Stimulated activated effector memory CD8-positive, alpha-beta T cell treated with anti-CD3 and anti-CD28 coated beads, Interleukin-12 subunit alpha, Interleukin-12 subunit beta, amount 100 ng/mL, for 72 hours (primary cell): Measurements from ENCODE around the gene DROSHA.

Source experiments
- ATAC-seq: fragments of 150-1000 bp; cut with Tn5 transposase; 2 replicates; pipeline ENCODE4 v1.10.0; 2021
- DNase-seq, 2 donors: peaks; one replicate each; pipeline ENCODE4 v3.0.0; 2021 to 2022; ENCODE audit warnings: low spot score in 2 of 2
- H3K27ac Mint-ChIP-seq: one replicate; pipeline ENCODE4 v1.8.0; 2022; ENCODE audit warnings: mild to moderate bottlenecking, mixed read lengths
- H3K36me3 Mint-ChIP-seq: one replicate; pipeline ENCODE4 v1.8.0; 2022; ENCODE audit warnings: mild to moderate bottlenecking, mixed read lengths
- H3K4me1 Mint-ChIP-seq: one replicate; pipeline ENCODE4 v1.8.0; 2022; ENCODE audit warnings: mixed read lengths
- H3K4me3 Mint-ChIP-seq: one replicate; pipeline ENCODE4 v1.8.0; 2022; ENCODE audit warnings: mild to moderate bottlenecking, mixed read lengths
- H3K9me3 Mint-ChIP-seq: one replicate; pipeline ENCODE4 v1.8.0; 2022; ENCODE audit warnings: mixed read lengths

The DROSHA gene

GRCh38 chr5:31427013-31427723, 104.7 kb downstream of the DROSHA start:
- H3K4me3 Mint-ChIP-seq: no peak overlapping the region
- peaks cover 78% of the 10 kb centered on the region for H3K36me3 Mint-ChIP-seq
- ATAC-seq (no peak), DNase-seq (no peak)
- no peak overlapping the region for H3K27ac Mint-ChIP-seq
- no peaks in the 10 kb centered on the region for H3K4me1 Mint-ChIP-seq
- no peaks in the 10 kb centered on the region for H3K9me3 Mint-ChIP-seq

DNA sequence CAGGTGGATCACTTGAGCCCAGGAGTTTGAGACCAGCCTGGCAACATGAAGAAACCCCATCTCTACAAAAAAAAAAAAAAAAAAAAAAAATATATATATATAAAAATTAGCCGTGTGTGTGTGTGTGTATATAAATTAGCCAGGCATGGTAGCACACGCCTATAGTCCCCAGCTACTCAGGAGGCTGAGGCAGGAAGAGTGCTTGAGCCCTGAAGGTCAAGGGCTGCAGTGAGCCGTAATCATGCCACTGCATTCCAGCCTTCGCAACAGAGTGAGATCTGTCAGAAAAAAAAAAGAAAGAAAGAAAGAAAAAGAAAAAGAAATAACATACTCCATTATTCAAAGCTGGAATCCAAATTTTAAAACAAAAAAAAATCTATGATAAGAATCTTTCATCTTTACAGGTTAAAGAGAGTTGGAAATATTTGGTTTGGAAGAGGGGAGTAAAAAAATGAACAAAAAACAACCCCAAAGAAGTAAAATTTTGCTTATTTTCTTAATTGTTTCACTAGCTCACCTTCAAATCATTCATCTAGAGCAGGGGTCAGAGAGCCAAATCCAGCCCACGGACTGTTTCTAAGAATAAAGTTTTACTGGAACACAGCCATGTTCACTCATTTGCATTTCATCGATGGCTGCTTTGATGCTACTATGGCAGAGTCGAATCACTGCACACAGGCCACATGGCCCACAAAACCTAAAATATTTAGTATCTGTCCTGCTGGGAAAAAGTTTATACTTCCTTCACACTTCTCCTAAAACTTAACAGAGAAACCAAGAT, 109.9 kb downstream of the DROSHA start:
- Mint-ChIP-seq H3K4me3 (no peak overlapping the region), H3K36me3 (peaks cover 62% of the 10 kb centered on the region), H3K27ac (no peak overlapping the region), H3K4me1 (no peaks in the 10 kb centered on the region), H3K9me3 (no peaks in the 10 kb centered on the region)
- ATAC-seq: no peak
- DNase-seq: no peak

DNA sequence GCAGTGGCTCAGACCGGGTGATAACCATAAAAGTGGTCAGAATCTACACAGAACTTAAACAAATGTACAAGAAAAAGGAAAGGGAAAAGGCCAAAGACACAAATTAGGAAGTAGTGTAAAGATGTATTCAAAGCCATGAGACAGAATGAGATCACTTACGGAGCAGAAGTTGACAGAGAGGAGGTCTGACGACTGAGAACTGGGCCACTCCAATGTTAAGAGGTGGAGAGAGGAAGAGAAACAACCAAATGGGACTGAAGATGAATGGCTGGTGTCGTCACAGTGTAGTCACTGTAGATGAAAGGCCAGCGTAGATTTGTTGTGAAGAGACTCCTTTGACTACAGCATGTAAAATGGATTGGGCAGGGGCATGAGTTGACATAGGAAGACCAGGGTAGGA, 114.4 kb downstream of the DROSHA start:
- Mint-ChIP-seq H3K4me3 (no peak overlapping the region), H3K27ac (no peak overlapping the region), H3K36me3 (peaks cover 28% of the 10 kb centered on the region), H3K9me3 (no peaks in the 10 kb centered on the region), H3K4me1 (peaks cover 6% of the 10 kb centered on the region)
- no peak for ATAC-seq
- DNase-seq: no peak

GRCh38 chr5:31416547-31416946, 115.3 kb downstream of the DROSHA start:
- Mint-ChIP-seq H3K36me3 (peaks cover 22% of the 10 kb centered on the region), H3K4me3 (no peak overlapping the region), H3K9me3 (no peaks in the 10 kb centered on the region), H3K27ac (no peak overlapping the region), H3K4me1 (peaks cover 6% of the 10 kb centered on the region)
- no peak for DNase-seq
- ATAC-seq: no peak

GRCh38 chr5:31415960-31416359, 115.9 kb downstream of the DROSHA start:
- peaks cover 22% of the 10 kb centered on the region for H3K36me3 Mint-ChIP-seq
- no peaks in the 10 kb centered on the region for H3K9me3 Mint-ChIP-seq
- H3K4me3 Mint-ChIP-seq: no peak overlapping the region
- no peak for DNase-seq
- H3K4me1 Mint-ChIP-seq: peaks cover 6% of the 10 kb centered on the region
- H3K27ac Mint-ChIP-seq: no peak overlapping the region
- no peak for ATAC-seq

DNA sequence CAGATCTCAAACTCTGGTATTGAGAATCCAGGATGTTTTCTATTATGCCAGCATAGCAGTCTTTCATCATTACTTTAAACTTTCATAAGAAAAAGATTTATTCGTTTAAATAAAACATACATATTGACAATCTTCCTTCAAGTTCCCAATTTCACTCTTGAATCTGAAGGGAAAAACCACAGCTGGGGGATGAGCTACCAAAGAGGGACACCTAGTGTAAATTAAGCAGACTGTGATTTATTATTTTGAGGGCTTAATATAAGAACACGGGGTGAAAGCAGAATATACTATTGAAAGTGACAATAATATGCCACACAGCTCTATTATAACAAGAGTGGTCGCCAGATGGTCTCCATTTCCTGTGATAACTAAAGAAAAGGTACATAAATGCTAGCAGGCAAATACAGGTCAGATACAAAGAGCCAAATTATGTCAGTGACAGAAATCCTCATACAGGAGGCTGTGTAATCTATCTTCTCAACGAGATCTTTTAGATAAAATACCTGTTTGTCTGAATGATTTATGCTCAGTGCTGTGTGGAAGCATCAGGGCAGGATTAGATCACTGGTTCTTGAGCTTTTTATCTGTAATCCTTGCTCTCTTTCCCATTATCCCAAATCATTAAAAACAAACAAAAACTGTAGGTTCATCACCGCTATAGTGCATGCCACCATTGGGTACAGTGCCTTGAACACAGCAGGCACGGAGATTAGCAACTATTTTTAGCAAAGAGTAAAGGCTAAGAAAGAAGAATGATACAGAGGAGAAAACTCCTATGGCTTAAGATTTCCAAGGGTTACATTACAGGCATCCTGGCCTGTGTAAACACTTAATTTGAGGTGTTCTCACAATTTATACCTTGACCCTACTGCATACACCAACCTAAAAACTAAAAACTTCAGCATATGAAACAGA, 116.6 kb downstream of the DROSHA start:
- no peaks in the 10 kb centered on the region for H3K9me3 Mint-ChIP-seq
- peaks cover 22% of the 10 kb centered on the region for H3K36me3 Mint-ChIP-seq
- peaks cover 6% of the 10 kb centered on the region for H3K4me1 Mint-ChIP-seq
- ATAC-seq: no peak
- H3K4me3 Mint-ChIP-seq: no peak overlapping the region
- no peak for DNase-seq
- no peak overlapping the region for H3K27ac Mint-ChIP-seq

GRCh38 chr5:31413030-31413812, 118.7 kb downstream of the DROSHA start:
- no peak overlapping the region for H3K27ac Mint-ChIP-seq
- DNase-seq: no peak
- no peaks in the 10 kb centered on the region for H3K9me3 Mint-ChIP-seq
- ATAC-seq: peak; percentile 32
- no peak overlapping the region for H3K4me3 Mint-ChIP-seq
- peaks cover 37% of the 10 kb centered on the region for H3K36me3 Mint-ChIP-seq
- peaks cover 6% of the 10 kb centered on the region for H3K4me1 Mint-ChIP-seq

DNA sequence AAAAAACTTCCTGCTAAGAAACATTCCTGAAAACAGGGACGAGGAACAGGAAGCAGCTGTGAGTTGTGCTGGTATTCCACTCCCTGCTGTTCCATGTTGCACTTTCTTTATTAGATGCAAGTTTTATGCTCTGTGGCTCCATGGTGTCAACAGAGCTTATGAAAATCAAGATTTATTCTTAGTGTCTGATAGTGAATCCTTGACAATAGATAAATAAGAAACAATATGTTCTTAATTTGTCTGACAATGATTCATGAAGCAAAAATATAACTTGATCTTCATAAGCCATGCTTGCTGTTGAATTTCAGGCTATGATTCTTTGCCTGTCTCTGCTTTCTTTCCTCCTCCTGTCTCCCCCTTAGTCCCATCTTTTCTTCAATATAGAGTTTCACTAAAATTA, 119.6 kb downstream of the DROSHA start:
- Mint-ChIP-seq H3K27ac (no peak overlapping the region), H3K9me3 (no peaks in the 10 kb centered on the region), H3K4me1 (peaks cover 6% of the 10 kb centered on the region), H3K4me3 (no peak overlapping the region), H3K36me3 (peaks cover 43% of the 10 kb centered on the region)
- ATAC-seq (no peak), DNase-seq (no peak)

DNA sequence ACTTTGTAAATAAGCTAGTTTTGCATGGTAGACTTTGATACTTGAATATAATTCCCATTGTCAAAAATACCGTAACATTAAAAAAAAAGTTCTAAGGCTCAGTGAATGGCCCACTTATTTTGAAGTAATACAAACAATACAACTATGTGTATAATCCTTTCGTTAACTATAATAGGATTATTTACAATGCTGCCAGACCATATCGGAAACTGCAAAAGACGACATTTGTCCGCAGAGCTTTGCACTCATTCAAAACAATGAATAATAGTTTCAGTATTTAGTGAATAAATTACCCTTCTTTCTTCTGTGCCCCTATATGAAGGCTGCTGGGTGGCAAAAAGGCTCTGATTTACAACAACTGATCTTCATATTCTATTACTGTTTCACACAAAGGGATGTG, 121.8 kb downstream of the DROSHA start:
- Mint-ChIP-seq H3K4me1 (peaks cover 6% of the 10 kb centered on the region), H3K27ac (no peak overlapping the region), H3K9me3 (no peaks in the 10 kb centered on the region), H3K4me3 (no peak overlapping the region), H3K36me3 (peaks cover 65% of the 10 kb centered on the region)
- DNase-seq (no peak), ATAC-seq (no peak)

- Mint-ChIP-seq H3K27ac (peak overlapping the region; percentile 40), H3K36me3 (peaks cover 78% of the 10 kb centered on the region), H3K4me3 (no peak overlapping the region), H3K9me3 (no peaks in the 10 kb centered on the region), H3K4me1 (peaks cover 3% of the 10 kb centered on the region)
- ATAC-seq: no peak
- DNase-seq: no peak
Measured at GRCh38 chr5:31408814-31409213, 123.1 kb downstream of the DROSHA start.

DNA sequence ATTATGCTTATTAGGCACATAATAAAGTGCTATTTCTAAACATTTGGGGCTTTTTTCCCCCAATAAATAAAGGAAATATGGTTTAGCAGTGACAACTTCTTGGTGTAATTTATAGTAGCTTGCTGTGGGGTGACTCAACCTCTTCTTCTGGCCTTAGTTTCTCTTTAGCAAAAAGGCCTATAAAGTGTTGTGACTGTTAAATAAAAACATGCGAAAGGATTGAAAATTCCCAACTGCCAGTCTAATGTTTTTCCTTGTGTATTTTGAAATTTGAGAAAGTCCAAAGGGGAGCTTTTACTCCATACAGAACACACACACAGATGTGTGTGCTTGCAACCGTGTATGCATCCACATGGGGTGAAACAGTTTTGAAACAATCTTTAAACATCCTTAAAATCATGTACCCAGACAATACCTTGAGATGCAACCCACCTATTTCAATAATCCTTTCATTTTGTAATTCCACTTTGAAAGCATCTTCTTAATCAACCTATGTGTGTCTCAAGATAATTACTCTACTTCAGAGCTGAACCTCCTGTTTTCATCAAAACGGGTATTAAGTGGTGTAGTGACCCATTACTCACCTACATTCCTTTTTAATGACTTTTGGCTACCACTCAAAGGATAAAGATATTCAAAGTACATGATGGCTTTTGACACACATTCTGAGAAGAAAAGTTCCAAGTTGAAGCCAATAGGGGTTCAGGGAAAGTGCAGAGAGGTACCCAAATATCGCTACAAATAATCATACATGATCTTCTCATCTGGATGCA, 123.8 kb downstream of the DROSHA start:
- H3K4me3 Mint-ChIP-seq: no peak overlapping the region
- ATAC-seq (no peak), DNase-seq (no peak)
- no peaks in the 10 kb centered on the region for H3K9me3 Mint-ChIP-seq
- peak overlapping the region; percentile 40 for H3K27ac Mint-ChIP-seq
- H3K36me3 Mint-ChIP-seq: peaks cover 85% of the 10 kb centered on the region
- no peaks in the 10 kb centered on the region for H3K4me1 Mint-ChIP-seq

GRCh38 chr5:31404325-31404724, 127.6 kb downstream of the DROSHA start:
- Mint-ChIP-seq H3K4me1 (no peaks in the 10 kb centered on the region), H3K36me3 (peaks cover 76% of the 10 kb centered on the region), H3K9me3 (no peaks in the 10 kb centered on the region), H3K27ac (no peak overlapping the region), H3K4me3 (no peak overlapping the region)
- ATAC-seq (no peak), DNase-seq (no peak)

DNA sequence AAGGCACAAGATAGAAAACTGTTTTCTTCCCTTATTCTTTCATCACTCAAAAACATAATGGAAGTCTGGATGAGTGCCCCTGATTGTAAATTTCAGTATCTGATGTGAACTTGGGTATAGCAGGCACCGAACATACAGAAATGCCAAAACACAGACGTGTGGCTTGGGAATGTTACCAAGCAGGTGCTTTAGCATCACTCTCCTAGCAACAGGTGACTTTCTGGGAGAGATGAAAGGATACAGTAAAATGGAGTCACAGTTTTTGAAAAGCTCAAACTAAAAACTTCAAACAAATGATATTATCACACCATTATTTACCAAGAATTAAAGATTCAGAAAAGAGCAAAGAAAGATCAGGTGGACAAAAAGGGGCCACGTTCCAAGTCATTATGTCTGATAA, 130.2 kb downstream of the DROSHA start:
- H3K4me3 Mint-ChIP-seq: no peak overlapping the region
- DNase-seq (no peak), ATAC-seq (no peak)
- H3K36me3 Mint-ChIP-seq: peaks cover 53% of the 10 kb centered on the region
- no peaks in the 10 kb centered on the region for H3K4me1 Mint-ChIP-seq
- peak overlapping the region; percentile 35 for H3K27ac Mint-ChIP-seq
- no peaks in the 10 kb centered on the region for H3K9me3 Mint-ChIP-seq

DNA sequence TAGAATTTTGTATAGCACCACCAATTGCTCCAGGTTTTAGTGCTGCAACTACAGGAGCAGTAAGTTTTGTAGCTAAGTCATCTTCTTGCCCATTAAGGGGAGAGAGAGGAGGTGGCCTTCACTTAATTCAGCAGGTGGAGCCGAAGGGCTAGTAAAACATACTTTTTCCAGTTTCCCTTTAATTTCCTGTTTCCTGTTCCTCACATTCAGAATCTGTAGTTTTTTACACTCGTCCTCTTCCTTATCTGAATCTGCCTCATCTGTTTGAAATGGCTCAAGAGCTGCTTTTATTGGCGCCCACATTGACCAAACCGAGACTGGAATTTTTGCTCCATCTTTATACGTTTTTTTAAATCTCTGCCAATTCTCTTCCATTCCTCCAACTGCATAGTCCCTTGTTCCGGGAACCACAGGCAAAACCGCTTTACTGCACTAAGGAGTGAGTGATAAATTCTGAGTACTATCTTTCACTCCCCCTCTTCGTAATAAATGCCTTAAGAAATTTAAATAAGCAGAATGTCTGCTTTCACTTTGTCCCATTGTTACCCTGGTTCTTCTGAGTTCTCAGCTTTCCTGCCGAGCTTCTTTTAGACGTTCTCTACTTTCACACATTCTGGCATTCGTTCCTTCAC, 133.9 kb downstream of the DROSHA start:
- Mint-ChIP-seq H3K36me3 (peaks cover 16% of the 10 kb centered on the region), H3K27ac (no peak overlapping the region), H3K9me3 (no peaks in the 10 kb centered on the region), H3K4me3 (no peak overlapping the region), H3K4me1 (no peaks in the 10 kb centered on the region)
- DNase-seq: no peak
- ATAC-seq: no peak
